ENCODE measurements around the gene DAGLA. TPM values are rescaled to one million over a fixed set of nuclear protein-coding genes. Genes with fewer than 3 reads are reported as not detected.

DAGLA gene
- total RNA-seq, 4 donors from 2014 or later: 5.8 to 18.9 (median 10.2) TPM

DNA sequence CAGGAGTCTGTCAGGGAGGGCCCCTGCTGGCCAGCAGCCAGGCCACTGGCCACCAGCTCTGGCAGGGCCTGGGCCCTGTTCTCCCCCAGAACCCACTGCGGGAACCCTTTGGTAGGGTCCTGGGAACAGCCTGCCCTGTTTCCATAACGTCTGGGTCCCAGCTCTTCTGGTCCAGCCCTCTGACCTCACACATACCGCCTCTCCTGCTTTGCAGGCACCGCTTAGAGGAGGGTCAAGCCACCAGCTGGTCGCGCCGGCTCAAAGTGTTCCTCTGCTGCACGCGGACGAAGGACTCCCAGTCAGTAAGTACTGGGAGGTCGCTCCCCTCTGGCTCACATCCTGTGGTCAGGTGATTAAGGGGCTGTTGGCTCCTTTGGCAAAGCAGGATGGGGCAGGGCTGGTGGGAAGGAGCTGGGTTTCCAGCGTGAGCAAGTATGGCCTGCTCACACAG lies 45.6 kb downstream of the DAGLA start:
- H3K4me1 ChIP-seq: no peaks in the 10 kb centered on the region
- no peak for TF ChIP-seq POLR2A (IDR thresholded peaks at IDR 0.05)
- no peaks in the 10 kb centered on the region for H3K9me3 ChIP-seq
- no peak for DNase-seq
- no peak overlapping the region for H3K27ac ChIP-seq
- peaks cover 0 to 57% (median 0%) of the 10 kb centered on the region in 3 donors for H3K36me3 ChIP-seq
- no peaks in the 10 kb centered on the region for H3K27me3 ChIP-seq
- no peak overlapping the region for H3K4me3 ChIP-seq

DNA sequence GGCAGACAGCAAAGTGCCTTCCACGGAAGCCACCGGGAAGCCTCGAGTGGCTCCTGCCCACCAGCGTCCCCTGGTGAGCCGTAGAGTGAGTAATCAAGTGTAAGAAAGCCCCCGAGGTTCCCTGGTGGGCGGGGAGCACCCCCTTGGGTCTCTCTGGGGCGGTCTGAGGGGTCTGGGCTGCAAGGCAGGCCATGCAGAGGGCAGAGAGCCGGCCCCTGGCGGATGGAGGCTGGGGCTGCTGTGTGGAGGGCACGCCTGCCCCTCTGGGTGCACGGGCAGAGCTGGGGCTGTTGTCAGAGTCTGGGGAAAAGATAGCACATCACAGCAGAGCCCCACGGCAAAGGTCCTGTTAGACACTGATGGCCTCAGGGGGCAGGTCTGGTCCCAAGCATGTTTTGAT lies 46.6 kb downstream of the DAGLA start:
- DNase-seq: no peak
- Histone ChIP-seq H3K36me3 (peaks cover 0 to 57% (median 0%) of the 10 kb centered on the region in 3 donors), H3K4me3 (no peak overlapping the region), H3K4me1 (no peaks in the 10 kb centered on the region), H3K9me3 (no peaks in the 10 kb centered on the region), H3K27me3 (no peaks in the 10 kb centered on the region), H3K27ac (no peak overlapping the region)
- TF ChIP-seq, protein P1, sequence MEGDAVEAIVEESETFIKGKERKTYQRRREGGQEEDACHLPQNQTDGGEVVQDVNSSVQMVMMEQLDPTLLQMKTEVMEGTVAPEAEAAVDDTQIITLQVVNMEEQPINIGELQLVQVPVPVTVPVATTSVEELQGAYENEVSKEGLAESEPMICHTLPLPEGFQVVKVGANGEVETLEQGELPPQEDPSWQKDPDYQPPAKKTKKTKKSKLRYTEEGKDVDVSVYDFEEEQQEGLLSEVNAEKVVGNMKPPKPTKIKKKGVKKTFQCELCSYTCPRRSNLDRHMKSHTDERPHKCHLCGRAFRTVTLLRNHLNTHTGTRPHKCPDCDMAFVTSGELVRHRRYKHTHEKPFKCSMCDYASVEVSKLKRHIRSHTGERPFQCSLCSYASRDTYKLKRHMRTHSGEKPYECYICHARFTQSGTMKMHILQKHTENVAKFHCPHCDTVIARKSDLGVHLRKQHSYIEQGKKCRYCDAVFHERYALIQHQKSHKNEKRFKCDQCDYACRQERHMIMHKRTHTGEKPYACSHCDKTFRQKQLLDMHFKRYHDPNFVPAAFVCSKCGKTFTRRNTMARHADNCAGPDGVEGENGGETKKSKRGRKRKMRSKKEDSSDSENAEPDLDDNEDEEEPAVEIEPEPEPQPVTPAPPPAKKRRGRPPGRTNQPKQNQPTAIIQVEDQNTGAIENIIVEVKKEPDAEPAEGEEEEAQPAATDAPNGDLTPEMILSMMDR (IDR thresholded peaks at IDR 0.05): no peak
- no peak for TF ChIP-seq POLR2A (IDR thresholded peaks at IDR 0.05)

DNA sequence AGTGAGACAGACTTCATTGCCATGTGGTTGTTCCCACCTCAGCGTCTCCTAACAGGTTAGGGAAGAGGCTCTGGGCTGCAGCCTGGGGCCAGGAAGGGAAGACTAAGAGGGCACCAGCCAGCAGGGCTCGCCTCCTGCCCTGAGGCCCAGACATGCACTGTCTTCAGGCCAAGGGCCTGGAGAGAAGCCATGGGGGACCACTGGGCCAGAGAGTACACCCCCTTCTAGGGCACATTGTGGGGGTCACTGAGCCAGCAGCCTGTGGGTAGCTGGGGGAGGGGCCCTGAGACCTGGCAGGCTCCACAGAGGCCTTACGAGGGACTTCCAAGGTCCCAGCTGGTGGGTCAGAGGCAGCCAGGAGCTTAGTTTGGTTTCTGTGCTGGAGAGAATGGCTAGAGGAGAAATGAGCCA lies 47.2 kb downstream of the DAGLA start:
- TF ChIP-seq, protein P1 (IDR thresholded peaks at IDR 0.05): no peak
- TF ChIP-seq POLR2A (IDR thresholded peaks at IDR 0.05): no peak
- no peaks in the 10 kb centered on the region for H3K4me1 ChIP-seq
- H3K27me3 ChIP-seq: no peaks in the 10 kb centered on the region
- no peaks in the 10 kb centered on the region for H3K9me3 ChIP-seq
- H3K4me3 ChIP-seq: no peak overlapping the region
- peaks cover 0 to 57% (median 0%) of the 10 kb centered on the region in 3 donors for H3K36me3 ChIP-seq
- H3K27ac ChIP-seq: no peak overlapping the region
- no peak for DNase-seq

DNA sequence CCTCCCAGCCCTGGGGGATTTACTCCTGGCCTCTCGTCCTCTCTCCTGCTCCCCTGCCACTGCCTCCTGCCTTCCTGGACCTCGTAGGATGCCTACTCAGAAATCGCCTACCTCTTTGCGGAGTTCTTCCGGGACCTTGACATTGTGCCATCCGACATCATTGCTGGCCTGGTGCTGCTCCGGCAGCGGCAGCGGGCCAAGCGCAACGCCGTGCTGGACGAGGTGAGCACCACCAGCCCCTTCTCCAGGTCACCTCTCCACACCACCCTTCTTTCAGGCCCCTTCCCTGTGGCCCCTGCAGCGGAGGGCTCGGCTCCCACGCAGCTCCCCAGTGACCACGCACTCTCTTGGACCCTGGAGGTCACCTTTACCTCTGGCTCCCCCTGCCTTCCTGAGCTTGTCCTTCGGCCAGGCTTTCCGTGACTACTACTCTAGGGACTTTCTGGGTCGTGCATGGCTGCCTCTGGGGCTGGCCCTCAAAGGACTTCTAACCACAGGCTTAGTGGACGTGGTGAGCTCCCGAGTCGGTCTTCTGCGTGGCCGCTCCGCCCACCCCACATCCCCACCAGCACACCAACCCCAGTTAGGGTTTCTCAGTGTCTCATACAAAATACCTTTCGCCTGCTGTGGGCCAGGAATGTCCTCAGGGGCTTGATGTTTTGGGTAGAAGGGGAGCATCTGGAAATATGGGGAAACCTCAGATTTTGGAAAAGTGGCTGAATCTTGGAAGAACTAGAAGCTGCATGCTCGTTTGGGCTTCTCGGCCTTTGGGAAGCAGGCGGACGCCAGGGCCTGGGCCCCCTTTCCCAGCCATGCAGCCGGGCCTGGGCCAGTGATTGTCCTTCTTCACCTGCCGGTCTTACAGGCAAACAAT lies 48.1 kb downstream of the DAGLA start:
- no peaks in the 10 kb centered on the region for H3K27me3 ChIP-seq
- no peaks in the 10 kb centered on the region for H3K9me3 ChIP-seq
- TF ChIP-seq POLR2A (IDR thresholded peaks at IDR 0.05): no peak
- TF ChIP-seq, protein P1 (IDR thresholded peaks at IDR 0.05): no peak
- no peak overlapping the region for H3K27ac ChIP-seq
- peaks cover 0 to 50% (median 0%) of the 10 kb centered on the region in 3 donors for H3K36me3 ChIP-seq
- H3K4me1 ChIP-seq: no peaks in the 10 kb centered on the region
- no peak overlapping the region for H3K4me3 ChIP-seq
- no peak for DNase-seq

DNA sequence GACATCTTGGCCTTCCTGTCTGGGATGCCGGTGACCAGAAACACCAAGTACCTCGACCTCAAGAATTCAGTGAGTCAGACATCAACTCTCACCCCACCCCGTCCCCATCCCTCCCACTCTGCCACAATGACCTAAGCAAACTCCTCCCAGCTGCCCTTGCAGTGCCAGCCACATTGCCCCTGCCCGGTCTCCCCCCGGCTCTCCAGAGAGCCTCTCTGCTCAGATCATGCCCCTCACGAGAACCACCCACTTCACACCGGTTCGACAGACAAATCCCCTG lies 48.7 kb downstream of the DAGLA start:
- no peak overlapping the region for H3K27ac ChIP-seq

DNA sequence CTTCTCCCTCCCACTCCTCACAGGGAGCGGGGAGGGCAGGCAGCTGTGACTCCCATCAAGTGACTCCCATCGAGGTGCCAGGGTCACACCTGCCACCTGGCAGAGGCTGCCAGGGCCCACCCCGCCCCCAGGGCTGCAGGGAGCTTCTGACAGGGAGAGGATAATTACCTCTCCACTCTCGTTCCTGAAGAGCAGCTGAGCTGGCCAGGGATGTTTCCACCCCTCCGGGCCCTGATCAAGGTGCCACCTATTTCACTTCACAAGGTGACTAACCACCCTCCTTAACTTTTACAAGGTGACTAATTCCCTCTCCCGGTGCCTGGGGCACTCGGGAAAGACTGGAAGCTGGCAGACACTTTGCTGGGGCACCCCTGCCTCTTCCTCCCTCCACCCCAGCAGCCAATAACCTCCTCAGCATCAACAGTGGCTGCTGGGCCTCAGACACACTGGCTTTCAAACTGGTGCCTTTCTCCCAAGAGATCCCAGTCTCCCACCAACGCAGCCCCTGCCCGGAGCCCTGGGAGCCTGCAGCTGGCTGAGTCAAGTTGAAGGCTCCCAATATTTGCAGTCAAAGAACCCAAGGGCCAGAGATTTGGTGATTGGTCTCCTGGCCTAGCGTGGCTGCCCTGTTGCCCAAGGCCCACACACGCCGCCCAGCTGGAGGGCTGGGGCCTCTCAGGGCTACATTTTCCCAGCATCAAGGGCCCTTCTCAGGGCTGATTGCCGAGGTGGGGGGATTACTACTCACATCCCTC lies 50.2 kb downstream of the DAGLA start:
- no peak for DNase-seq
- TF ChIP-seq POLR2A (IDR thresholded peaks at IDR 0.05): no peak
- TF ChIP-seq, protein P1 (IDR thresholded peaks at IDR 0.05): no peak
- H3K27ac ChIP-seq: no peak overlapping the region
- no peak overlapping the region for H3K4me3 ChIP-seq
- H3K4me1 ChIP-seq: no peaks in the 10 kb centered on the region
- peaks cover 0 to 41% (median 0%) of the 10 kb centered on the region in 3 donors for H3K36me3 ChIP-seq
- H3K27me3 ChIP-seq: no peaks in the 10 kb centered on the region
- H3K9me3 ChIP-seq: no peaks in the 10 kb centered on the region

More for the DNA sequence above, 48.7 kb downstream of the DAGLA start:
- Histone ChIP-seq H3K9me3 (no peaks in the 10 kb centered on the region), H3K27me3 (no peaks in the 10 kb centered on the region), H3K36me3 (peaks cover 0 to 45% (median 0%) of the 10 kb centered on the region in 3 donors), H3K4me3 (no peak overlapping the region), H3K4me1 (no peaks in the 10 kb centered on the region)
- TF ChIP-seq POLR2A (IDR thresholded peaks at IDR 0.05): no peak
- DNase-seq: no peak
